ENCODE measurements around the gene ERCC2.

ERCC2 gene

DNA sequence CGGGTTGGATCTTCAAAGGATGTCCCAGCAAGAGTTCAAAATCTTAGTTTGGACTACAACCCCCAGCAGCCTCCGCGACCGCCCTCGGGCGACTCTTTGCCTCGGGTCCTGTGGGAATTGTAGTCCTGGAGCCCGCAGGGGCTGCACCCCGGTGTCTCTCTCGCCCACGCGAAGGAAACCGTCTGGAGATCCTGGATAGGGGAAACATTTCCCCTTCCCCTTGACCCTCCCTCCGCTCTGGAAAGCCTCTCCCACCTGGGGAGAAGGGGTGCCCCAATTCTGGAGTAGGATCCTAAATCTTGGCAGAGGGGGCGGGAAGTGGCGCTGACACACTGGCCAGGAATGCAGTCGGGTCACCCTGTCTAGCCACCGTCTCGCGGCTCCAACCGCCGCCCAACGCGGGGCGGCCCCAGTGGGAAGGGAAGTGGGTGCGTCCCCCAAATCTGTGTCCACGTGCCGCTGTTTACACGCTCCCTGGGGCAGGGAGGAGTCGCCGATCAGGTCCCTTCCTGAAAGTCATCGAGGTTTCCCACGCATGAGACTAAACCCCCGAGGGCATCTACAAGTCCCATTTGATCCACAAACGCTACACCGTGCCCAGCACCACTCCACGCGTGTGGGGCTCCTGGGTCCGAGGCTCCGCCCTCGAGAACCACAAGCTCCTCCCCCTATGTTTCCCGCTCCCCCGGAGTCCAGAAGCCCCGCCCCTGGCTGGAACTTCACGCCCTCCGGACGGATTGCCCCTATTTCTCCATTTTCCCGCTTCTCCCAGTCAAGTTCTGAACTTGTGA is 35.3 kb upstream of the ERCC2 start:
- H3K9me3 ChIP-seq, result no peaks in the 10 kb centered on the region
- peak; percentile 81 to 93 for DNase-seq (ENCODE audit: low spot score in 2 of 2)
- peaks cover 40% of the 10 kb centered on the region for H3K4me1 ChIP-seq
- no peaks in the 10 kb centered on the region for H3K27me3 ChIP-seq (ENCODE audit: low read depth)
- H3K4me3 ChIP-seq, result peak overlapping the region; percentile 75
- in situ Hi-C loops (cut with MboI; ENCODE audit: low sequenced_read_pairs), result no loop called here
- H3K36me3 ChIP-seq (replicated peaks), result peaks cover 20% of the 10 kb centered on the region

DNA sequence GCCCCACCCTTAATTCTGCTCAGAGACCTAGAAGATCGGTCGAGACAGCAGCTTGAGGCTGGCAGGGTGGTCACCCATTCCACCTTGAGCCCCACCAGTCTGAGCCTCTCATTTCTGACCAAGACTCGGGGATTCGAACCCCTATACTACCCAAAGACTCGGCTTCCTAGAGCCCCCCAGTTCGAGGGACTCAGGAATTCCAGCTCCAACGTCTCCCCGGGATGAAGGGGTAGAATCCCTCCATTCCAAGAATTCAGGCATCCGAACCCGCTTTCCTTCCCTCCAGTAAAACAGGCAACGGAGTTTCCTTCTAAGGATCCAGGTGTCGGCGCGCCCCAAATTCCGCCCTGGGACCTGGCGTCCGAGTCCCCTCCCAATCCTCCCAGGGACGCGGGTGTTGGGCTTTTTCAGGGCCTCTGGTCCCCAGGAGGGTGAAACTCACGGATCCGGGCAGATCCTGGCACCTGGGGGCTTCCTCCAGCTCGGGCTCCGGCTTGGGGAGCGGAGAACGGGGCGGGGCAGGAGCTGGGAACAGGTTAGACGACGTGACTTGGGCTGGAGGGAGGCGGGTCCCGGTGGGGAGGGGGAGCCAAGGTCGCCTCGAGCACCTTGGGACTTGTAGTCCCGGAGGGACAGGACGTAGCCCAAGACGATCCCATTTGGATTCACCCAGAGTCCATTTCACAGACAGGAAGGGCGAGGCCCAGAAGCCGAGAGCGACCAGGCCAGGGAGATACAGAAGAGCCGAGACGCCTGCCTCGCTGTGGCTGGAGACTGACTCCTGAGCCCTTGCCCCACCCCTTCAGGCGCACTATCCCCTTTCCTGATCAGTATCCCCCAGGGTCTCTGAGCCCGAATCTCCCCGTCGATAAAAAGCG is 34.4 kb upstream of the ERCC2 start, which contains the start of gene PPP1R13L:
PPP1R13L (minus strand) TSS at position 513 of the 878 bp plus-strand sequence. CDS start 6,751 bp downstream, outside the sequence.
- Histone ChIP-seq H3K36me3 (replicated peaks) (peaks cover 20% of the 10 kb centered on the region), H3K4me1 (peaks cover 40% of the 10 kb centered on the region), H3K4me3 (peak within 1 kb of the TSS; percentile 75), H3K27me3 (ENCODE audit: low read depth) (no peaks in the 10 kb centered on the region), H3K9me3 (no peaks in the 10 kb centered on the region)
- peak in 1 of 2 experiments; percentile 75 for DNase-seq (ENCODE audit: low spot score in 2 of 2)
- in situ Hi-C loops (cut with MboI; ENCODE audit: low sequenced_read_pairs), result no loop called here

DNA sequence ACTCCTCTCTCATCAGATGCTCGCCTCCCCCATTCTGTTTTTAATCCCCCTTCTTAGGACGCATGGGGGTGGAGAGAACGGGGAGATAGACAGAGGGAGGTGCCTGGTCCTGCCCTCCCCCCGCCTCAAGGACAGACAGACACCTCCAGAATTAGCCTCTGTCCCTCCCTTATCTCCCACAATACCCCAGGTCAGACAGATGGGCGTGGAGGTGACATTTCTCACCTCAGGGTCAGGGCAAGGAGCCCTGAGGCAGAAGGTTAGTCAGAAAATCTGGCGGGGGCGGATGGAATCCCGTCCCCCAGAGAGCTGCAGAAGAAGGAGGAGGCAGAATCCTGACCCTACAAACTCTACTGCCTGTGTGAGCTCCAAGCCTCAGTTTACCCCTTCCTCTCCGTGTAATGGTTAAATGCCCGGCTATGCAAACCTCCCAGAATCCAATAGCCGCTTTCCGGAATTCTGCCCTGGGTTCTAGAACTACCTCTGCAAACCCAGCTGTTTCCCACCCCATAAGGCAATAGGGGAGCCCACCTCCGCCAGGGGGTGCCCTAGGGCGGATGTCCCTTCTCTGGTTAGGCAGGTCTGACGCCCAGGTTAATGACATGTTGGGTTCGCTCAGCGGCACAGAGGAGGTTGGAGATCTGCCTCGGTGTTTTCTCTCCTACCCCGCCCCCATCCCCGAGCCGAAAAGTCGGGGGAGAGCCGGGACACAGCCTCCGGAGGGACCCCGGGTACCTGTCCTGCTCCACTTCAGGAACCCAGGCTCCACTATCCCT is 33.6 kb upstream of the ERCC2 start:
- peaks cover 14% of the 10 kb centered on the region for H3K36me3 ChIP-seq (replicated peaks)
- in situ Hi-C loops (cut with MboI; ENCODE audit: low sequenced_read_pairs), result no loop called here
- H3K27me3 ChIP-seq (ENCODE audit: low read depth), result no peaks in the 10 kb centered on the region
- DNase-seq (ENCODE audit: low spot score in 2 of 2), result peak in 1 of 2 experiments; percentile 68
- H3K9me3 ChIP-seq, result no peaks in the 10 kb centered on the region
- H3K4me1 ChIP-seq, result peaks cover 40% of the 10 kb centered on the region
- H3K4me3 ChIP-seq, result peak overlapping the region; percentile 75; the same call in 1 of the 2 replicates

DNA sequence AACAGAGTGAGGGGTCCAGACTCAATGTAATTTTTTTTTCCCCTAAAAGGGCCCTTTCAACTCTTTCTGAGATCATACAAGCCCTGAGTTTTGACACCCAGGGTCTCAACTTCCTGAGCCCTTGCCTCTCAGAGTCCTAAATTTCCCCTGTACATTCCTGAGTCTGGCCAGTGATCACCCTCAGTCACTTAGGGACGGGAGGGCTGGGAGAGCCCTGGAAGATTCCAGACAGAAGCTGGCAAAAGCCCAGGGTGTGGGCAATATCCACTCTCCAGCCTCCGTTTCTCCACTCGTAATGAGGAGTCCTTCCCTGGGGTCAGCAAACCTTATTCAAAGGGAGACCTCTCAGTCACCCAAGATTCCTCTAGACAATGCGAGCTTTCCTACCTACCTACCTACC is 32.9 kb upstream of the ERCC2 start:
- in situ Hi-C loops (cut with MboI; ENCODE audit: low sequenced_read_pairs), result no loop called here
- no peaks in the 10 kb centered on the region for H3K9me3 ChIP-seq
- no peak for DNase-seq (ENCODE audit: low spot score in 2 of 2)
- H3K36me3 ChIP-seq (replicated peaks), result peaks cover 8% of the 10 kb centered on the region
- H3K4me3 ChIP-seq, result no peak overlapping the region
- no peaks in the 10 kb centered on the region for H3K27me3 ChIP-seq (ENCODE audit: low read depth)
- peaks cover 40% of the 10 kb centered on the region for H3K4me1 ChIP-seq

DNA sequence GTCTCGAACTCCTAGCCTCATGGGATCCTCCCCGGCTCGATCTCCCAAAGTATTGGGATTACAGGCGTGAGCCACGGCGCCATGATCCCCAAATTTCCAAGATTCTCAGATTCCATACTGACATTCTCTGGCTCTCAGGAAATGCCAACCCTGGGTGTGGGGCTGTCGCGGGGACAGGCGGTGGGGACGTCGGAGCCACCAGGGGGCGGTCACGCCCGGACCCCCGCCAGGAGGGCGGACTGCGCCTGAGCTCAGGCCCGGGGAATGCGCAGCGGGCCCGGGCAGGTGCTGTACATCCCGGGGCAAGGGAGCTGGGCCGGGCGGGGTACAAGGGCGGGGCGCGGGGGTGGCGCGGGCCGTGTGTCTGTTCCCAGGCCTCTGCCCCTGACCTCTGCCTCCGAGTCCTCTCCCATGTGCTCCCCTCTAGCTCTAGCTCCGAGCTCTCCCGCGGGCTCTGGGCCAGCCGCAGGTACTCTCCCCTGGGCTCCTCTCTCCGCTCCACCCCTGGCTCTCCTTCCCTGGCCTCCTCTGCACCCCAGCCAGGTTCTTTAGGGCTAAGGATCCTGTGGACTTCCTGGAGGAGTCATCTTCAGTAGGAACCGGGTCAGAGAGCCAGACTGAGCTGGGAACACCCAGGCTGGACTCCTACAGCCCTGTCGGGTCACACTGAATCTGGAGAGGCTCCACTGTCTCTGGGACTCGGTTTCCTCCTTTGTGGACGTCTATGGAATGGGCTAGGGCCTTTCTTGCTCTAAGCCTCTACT is 32.1 kb upstream of the ERCC2 start:
- peaks cover 5% of the 10 kb centered on the region; the same call in 1 of the 2 replicates for H3K36me3 ChIP-seq (replicated peaks)
- H3K27me3 ChIP-seq (ENCODE audit: low read depth), result no peaks in the 10 kb centered on the region
- H3K9me3 ChIP-seq, result no peaks in the 10 kb centered on the region
- peak overlapping the region; percentile 18 for H3K4me3 ChIP-seq
- DNase-seq (ENCODE audit: low spot score in 2 of 2), result peak; percentile 61 to 86
- H3K4me1 ChIP-seq, result peaks cover 37% of the 10 kb centered on the region
- in situ Hi-C loops (cut with MboI; ENCODE audit: low sequenced_read_pairs), result no loop called here

DNA sequence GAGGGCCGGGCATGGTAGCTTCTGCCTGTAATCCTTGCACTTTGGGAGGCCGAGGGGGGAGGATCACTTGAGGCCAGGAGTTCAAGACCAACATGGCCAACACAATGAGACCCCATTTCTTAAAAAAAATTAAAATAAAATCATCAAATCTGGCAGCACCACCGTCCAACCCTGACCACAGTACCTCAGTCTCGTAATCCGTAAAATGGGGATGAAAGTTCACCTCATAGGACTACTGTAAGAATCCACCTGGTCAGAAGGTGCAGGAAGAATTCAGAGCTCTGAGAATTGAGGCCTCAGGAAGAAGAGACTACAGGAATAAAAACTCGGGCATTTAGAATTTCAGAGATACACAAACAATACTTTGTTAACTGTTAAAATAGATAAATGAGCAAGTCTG is 31.4 kb upstream of the ERCC2 start:
- no peaks in the 10 kb centered on the region for H3K9me3 ChIP-seq
- no peaks in the 10 kb centered on the region for H3K27me3 ChIP-seq (ENCODE audit: low read depth)
- no peak for DNase-seq (ENCODE audit: low spot score in 2 of 2)
- H3K4me3 ChIP-seq, result no peak overlapping the region
- in situ Hi-C loops (cut with MboI; ENCODE audit: low sequenced_read_pairs), result no loop called here
- peaks cover 33% of the 10 kb centered on the region for H3K4me1 ChIP-seq
- no peaks in the 10 kb centered on the region for H3K36me3 ChIP-seq (replicated peaks)

DNA sequence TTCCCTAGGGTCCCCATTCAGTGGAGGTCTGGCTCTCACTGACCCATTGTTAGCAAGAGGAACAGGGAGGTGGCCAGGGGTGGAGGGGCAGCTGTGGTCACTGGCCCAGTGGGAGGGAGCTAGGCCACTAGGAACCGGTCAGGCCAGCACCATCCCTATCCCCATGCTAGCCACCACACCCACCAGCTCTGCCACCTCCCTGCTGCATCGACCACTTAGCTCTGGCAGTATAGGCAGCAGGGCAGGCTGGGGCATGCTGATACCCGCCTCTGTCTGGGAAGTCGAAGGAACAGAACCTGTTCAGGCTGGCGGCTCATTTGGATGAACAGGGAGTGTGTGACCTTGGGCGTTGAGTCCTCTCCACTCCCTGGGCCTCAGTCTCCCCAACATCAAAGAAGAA is 29.8 kb upstream of the ERCC2 start:
- Histone ChIP-seq H3K27me3 (ENCODE audit: low read depth) (no peaks in the 10 kb centered on the region), H3K4me1 (peaks cover 28% of the 10 kb centered on the region), H3K9me3 (no peaks in the 10 kb centered on the region), H3K36me3 (replicated peaks) (no peaks in the 10 kb centered on the region), H3K4me3 (no peak overlapping the region)
- in situ Hi-C loops (cut with MboI; ENCODE audit: low sequenced_read_pairs), result no loop called here
- no peak for DNase-seq (ENCODE audit: low spot score in 2 of 2)

DNA sequence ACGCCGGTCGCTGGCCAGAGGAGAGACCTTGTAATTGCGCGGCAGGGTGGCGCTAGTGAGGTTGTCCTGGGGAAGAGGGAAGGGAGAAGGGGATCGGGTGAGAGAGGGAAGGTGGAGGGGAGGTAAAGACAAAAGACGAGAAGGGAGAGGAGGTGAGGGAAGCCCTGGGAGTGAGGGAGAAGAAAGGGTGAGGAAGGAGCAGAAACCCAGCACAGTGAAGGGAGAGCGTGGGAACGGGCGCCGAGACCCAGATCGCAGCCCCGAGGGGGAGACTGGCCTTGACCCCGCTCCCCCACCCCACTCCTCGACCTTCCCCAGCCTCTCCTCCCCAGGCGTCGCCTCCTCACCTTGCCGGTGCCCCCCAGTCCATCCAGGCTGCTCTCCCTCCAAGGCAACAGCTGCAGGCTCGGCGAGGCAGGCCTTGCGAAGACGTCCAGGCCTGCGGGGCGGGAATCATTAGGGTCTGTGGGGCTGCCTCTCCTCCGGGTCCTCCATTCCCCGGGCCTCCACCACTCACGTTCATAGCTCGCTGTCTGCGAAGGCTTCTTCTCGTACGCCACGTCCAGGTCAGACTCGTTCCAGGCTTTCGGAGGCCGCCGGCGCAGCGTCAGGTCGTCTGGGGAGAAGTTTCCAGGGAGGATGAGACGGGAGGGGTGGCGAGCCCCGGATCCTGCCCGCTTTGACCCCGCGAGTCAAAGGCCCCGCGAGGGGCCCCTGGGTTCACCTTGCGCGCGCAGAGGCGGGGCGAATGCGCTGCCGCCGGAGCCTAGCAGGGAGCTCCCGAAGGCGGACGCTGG is 25.6 kb upstream of the ERCC2 start:
- H3K27me3 ChIP-seq (ENCODE audit: low read depth), result no peaks in the 10 kb centered on the region
- in situ Hi-C loops (cut with MboI; ENCODE audit: low sequenced_read_pairs), result no loop called here
- no peak for DNase-seq (ENCODE audit: low spot score in 2 of 2)
- no peak overlapping the region for H3K4me3 ChIP-seq
- H3K4me1 ChIP-seq, result no peaks in the 10 kb centered on the region; the same call in 1 of the 2 replicates
- no peaks in the 10 kb centered on the region for H3K9me3 ChIP-seq
- H3K36me3 ChIP-seq (replicated peaks), result no peaks in the 10 kb centered on the region

DNA sequence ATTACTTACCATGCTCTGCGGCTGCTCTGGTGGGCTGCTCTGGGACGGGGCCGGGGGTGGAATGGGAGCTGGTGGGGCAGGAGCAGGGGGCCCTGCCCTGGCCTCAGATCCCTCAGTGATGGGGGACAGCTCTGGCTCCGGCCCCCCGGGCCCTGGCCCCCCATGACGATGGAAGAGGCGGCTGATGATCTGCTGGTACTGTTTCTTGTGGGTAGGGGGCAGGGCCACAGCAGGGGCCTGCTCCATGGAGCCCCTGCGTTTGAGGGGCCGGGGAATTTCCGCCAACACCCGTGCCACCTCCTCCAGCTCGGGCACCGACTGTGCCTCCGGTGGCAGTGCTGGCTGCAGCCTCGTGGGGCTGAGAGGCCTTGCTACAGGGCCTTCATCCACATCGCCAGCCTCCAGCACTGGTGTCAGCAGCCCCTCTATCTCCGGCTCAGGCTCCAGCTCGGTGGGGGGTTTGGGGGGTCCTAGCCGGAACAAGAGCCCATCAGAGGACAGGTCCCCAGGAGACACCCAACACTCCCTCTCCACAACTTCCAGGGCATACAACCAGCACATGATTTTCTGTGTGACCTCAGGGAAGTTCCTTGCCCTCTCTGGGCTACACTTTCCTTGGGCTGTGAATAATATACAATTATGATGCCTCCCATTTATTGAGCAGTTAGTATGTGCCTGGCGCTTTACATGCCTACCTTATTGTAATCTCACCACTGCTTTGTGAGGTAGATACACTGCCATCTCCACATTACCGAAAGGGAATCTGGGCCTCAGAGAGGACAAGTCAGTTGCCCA is 21.7 kb upstream of the ERCC2 start:
- no peaks in the 10 kb centered on the region for H3K4me1 ChIP-seq
- no peak overlapping the region for H3K4me3 ChIP-seq
- no peaks in the 10 kb centered on the region for H3K9me3 ChIP-seq
- H3K27me3 ChIP-seq (ENCODE audit: low read depth), result no peaks in the 10 kb centered on the region
- H3K36me3 ChIP-seq (replicated peaks), result no peaks in the 10 kb centered on the region
- DNase-seq (ENCODE audit: low spot score in 2 of 2), result no peak
- in situ Hi-C loops (cut with MboI; ENCODE audit: low sequenced_read_pairs), result no loop called here

DNA sequence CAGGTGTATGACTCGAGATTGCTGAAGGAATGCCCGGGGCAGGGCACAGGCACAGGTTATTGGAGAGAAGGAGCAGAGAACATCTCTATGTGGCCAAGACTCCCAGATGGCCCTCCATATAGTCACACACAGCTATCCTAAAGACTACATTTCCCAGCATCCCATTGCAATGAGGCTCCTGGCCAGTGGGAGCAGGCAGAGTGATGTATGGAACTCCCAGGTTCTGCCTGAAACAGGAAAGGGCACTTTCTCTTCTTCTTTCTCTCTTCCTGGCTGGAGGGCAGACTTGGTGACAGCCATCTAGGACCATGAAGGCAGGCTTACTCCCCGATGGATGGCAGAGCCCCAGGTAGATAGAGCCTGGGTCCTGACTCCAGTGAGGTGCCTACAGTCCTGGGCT is 21.0 kb upstream of the ERCC2 start:
- Histone ChIP-seq H3K4me1 (peaks cover under 1% of the 10 kb centered on the region; the same call in 1 of the 2 replicates), H3K9me3 (no peaks in the 10 kb centered on the region), H3K4me3 (no peak overlapping the region), H3K36me3 (replicated peaks) (no peaks in the 10 kb centered on the region), H3K27me3 (ENCODE audit: low read depth) (no peaks in the 10 kb centered on the region)
- in situ Hi-C loops (cut with MboI; ENCODE audit: low sequenced_read_pairs), result no loop called here
- DNase-seq (ENCODE audit: low spot score in 2 of 2), result peak; percentile 36 to 39

DNA sequence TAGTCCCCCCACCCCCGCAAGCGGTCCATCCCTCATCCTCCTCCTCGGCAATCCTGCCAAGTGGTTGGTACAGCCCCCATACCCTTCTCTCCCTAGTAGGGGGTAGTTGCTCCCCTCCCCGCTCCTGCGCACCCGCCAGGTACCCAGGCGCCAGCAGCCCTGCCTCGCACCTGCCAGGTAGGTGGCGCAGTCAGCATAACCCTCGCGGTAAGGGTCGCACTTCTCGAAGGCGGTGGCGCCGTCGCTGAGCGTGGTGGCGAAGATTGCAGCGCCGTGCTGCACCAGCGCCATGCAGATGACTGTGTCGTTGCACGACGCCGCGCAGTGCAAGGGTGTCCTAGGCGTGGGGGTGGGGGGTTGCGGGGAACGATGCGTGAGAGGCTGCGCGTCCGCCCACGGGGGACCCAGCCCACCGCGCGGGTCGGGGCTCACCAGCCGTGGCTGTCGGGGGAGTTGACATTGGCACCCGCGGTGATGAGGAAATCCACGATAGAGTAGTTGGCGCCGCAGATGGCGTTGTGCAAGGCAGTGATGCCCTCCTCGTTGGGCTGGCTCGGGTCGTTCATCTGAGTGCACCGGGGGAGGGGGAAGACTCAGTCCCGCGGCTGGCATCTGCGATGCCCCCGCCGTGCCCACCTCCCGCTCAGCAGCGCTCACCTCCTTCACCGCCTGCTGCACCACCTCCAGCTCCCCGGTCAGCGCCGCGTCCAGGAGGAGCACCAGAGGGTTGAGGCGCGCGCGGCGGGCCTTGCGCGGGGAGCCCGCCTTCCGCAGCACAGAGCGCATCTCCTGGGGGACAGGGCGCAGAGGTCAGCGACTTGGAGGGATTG is 15.2 kb upstream of the ERCC2 start:
- in situ Hi-C loops (cut with MboI; ENCODE audit: low sequenced_read_pairs), result no loop called here
- Histone ChIP-seq H3K27me3 (ENCODE audit: low read depth) (no peaks in the 10 kb centered on the region), H3K4me3 (no peak overlapping the region), H3K9me3 (no peaks in the 10 kb centered on the region), H3K4me1 (peaks cover 3% of the 10 kb centered on the region), H3K36me3 (replicated peaks) (no peaks in the 10 kb centered on the region)
- DNase-seq (ENCODE audit: low spot score in 2 of 2), result no peak
